ENCODE data around the gene CRYBB1. TPM values are rescaled to one million over a fixed set of nuclear protein-coding genes. Genes with fewer than 3 reads are reported as not detected.

Gene CRYBB1
- total RNA-seq, 2 donors from 2014 or later: not detected

- no peak for ATAC-seq (replicated peaks in 1 of 2)
- Mint-ChIP-seq H3K27me3 (ENCODE audit: low read depth) (no peaks in the 10 kb centered on the region), H3K27ac (no peak overlapping the region), H3K36me3 (ENCODE audit: insufficient read depth in 2 of 2) (no peaks in the 10 kb centered on the region), H3K4me1 (ENCODE audit: low read depth) (peaks cover 8% of the 10 kb centered on the region), H3K4me3 (no peak overlapping the region), H3K9me3 (no peaks in the 10 kb centered on the region)
- no peak for DNase-seq
These were observed 55.9 kb downstream of the CRYBB1 start for GRCh38 chr22:26561756-26562417.

DNA sequence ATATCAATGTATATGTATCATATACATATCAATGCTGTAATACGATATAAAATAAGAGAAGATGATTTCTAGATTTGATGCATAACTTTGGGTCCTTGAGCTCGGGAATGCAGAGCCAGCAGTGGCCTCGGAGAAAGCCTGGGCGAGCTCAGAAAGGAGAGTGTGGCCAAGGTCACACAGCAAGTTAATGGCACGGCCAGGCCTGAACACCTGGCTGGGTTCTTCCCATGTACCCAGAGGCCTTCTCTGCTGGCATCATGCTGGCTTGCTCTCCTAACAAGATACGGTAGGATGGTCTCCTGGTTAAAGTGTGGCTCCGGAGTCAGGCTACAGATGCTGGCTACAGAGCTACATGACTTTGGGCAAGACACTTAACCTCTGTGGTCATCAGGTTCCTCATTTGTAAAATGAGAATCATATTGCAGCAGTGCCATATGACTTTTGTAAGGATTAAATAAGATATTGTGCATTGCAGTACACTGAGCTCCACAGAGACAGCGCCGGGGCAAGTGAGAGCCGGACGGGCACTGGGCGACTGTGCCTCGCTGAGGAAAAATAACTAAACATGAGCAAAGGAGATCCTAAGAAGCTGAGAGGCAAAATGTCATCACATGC, 57.8 kb downstream of the CRYBB1 start:
- H3K9me3 Mint-ChIP-seq: no peaks in the 10 kb centered on the region
- ATAC-seq (replicated peaks in 1 of 2) (no peak), DNase-seq (no peak)
- no peaks in the 10 kb centered on the region for H3K4me1 Mint-ChIP-seq (ENCODE audit: low read depth)
- no peak overlapping the region for H3K4me3 Mint-ChIP-seq
- H3K27ac Mint-ChIP-seq: no peak overlapping the region
- no peaks in the 10 kb centered on the region for H3K36me3 Mint-ChIP-seq (ENCODE audit: insufficient read depth in 2 of 2)
- no peaks in the 10 kb centered on the region for H3K27me3 Mint-ChIP-seq (ENCODE audit: low read depth)

DNA sequence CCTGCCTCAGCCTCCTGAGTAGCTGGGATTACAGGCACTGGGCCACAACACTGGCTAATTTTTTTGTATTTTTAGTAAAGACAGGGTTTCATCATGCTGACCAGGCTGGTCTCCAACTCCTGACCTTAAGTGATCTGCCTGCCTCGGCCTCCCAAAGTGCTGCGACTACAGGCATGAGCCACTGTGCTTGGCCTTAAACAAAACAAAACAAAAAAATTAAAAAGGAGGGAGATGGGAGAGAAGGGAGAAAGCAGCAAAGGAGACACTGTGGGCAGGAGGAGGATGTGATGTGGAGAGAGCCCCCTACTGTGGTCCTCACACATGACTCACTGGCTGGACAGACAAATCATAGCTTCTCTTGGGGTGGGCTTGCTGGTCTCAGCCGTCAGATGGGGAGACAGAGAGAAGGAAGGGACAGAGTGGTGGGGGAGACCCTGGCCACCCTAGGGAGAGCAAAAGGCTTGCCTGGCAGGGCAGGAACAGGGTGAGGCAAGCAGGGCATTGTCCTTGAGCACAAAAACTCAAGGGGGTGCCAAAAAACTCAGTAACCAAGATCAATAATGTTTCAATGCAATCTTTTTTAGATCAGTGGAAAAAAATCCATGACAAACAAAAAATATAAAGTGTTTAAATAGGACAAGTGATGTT, 59.5 kb downstream of the CRYBB1 start:
- ATAC-seq (replicated peaks in 1 of 2) (no peak), DNase-seq (no peak)
- Mint-ChIP-seq H3K4me3 (no peak overlapping the region), H3K9me3 (no peaks in the 10 kb centered on the region), H3K27me3 (ENCODE audit: low read depth) (no peaks in the 10 kb centered on the region), H3K36me3 (ENCODE audit: insufficient read depth in 2 of 2) (no peaks in the 10 kb centered on the region), H3K4me1 (ENCODE audit: low read depth) (no peaks in the 10 kb centered on the region), H3K27ac (peak overlapping the region; percentile 68)

DNA sequence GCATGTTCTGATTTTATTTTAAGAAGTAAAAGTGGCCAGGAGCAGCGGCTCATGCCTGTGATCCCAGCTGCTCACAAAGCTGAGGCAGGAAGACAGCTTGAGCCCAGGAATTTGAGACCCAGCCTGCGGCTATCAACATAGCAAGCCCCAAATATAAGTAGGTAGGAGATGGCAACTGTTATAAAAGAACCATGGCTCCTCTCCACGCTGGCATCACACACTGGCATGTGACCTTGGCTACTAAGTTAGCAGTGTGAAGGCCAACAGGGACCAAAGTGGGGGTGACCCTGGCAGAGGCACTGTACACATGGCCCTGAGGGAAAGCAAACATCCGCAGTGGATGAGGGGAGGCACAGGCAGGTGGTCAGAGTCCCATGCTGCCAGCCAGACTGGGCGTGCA, 60.9 kb downstream of the CRYBB1 start:
- H3K27me3 Mint-ChIP-seq (ENCODE audit: low read depth): no peaks in the 10 kb centered on the region
- H3K4me3 Mint-ChIP-seq: no peak overlapping the region
- peak overlapping the region; percentile 36 for H3K27ac Mint-ChIP-seq
- ATAC-seq (replicated peaks in 1 of 2) (no peak), DNase-seq (no peak)
- H3K9me3 Mint-ChIP-seq: no peaks in the 10 kb centered on the region
- H3K36me3 Mint-ChIP-seq (ENCODE audit: insufficient read depth in 2 of 2): no peaks in the 10 kb centered on the region
- H3K4me1 Mint-ChIP-seq (ENCODE audit: low read depth): no peaks in the 10 kb centered on the region

DNA sequence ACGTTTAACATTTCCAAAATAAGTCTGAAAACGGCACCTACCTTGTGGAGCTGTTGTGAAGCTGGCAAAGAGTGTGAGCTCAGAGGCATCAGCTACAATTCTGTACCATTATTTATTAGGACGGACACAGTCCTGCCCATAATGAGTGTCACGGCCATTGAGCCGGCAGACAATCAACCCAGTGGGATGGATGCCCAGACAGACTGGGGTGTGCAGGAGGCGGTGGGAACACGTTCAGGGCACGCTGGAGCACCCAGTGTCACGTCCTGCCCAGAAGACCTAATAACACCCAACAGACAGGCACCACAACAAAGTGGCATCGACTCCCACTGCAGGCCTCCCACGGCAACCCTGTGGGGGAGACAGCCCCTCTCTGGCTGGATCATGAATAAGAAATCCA, 62.3 kb downstream of the CRYBB1 start:
- H3K4me3 Mint-ChIP-seq: no peak overlapping the region
- H3K4me1 Mint-ChIP-seq (ENCODE audit: low read depth): no peaks in the 10 kb centered on the region
- H3K27ac Mint-ChIP-seq: no peak overlapping the region
- ATAC-seq (replicated peaks in 1 of 2) (no peak), DNase-seq (no peak)
- no peaks in the 10 kb centered on the region for H3K9me3 Mint-ChIP-seq
- H3K27me3 Mint-ChIP-seq (ENCODE audit: low read depth): no peaks in the 10 kb centered on the region
- H3K36me3 Mint-ChIP-seq (ENCODE audit: insufficient read depth in 2 of 2): no peaks in the 10 kb centered on the region

DNA sequence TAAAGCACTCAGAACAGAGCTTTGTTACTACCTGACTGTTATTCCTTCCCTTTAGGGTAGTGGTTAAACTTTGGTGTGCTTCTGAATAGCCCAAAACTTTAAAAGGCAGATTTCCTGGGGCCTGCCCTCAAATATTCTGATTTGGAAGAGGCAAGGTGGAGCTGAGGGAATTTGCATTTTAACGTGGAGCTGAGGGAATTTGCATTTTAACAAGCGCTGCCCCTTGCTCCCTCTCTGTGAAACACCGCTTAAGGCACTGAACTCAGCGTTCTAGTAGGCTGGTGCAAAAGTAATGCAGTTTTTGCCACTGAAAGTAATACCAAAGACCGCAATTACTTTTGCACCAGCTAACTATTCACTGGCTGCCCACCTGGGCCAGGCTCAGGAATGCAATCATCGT, 62.9 kb downstream of the CRYBB1 start:
- Mint-ChIP-seq H3K27me3 (ENCODE audit: low read depth) (no peaks in the 10 kb centered on the region), H3K9me3 (no peaks in the 10 kb centered on the region), H3K36me3 (ENCODE audit: insufficient read depth in 2 of 2) (no peaks in the 10 kb centered on the region), H3K4me1 (ENCODE audit: low read depth) (peaks cover 3% of the 10 kb centered on the region), H3K27ac (no peak overlapping the region), H3K4me3 (no peak overlapping the region)
- ATAC-seq (replicated peaks in 1 of 2) (no peak), DNase-seq (no peak)

DNA sequence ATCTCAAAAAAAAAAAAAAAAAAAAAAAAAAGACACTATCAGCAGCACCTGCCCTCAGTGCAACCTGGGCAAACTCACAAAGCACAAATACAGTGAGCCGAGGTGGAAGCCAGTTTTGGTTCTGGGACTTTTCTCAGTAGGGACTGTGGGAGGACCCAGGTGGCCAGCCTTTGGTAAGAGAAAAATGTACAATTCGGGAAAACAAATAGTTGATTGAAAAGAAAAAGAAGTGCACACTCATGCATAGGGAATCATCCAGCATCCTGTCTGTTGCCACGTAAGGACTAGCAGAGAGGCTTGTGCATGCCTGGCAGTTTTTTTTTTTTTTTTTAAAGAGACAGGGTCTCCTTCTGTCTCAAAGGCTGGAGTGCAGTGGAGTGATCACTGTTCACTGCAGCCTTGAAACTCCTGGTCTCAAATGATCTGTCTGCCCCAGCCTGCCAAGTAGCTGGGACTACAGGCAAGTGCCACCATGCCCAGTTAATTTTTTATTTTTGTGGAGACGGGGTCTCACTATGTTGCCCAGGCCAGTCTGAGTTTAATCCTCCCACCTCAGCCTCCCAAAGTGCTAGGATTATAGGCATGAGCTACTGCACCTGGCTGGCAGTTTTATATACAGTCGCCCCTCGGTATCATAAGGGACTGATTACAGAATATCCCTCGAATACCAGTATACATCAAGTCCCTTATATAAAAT, 64.6 kb downstream of the CRYBB1 start:
- Mint-ChIP-seq H3K27me3 (ENCODE audit: low read depth) (no peaks in the 10 kb centered on the region), H3K4me1 (ENCODE audit: low read depth) (peaks cover 4% of the 10 kb centered on the region), H3K36me3 (ENCODE audit: insufficient read depth in 2 of 2) (peaks cover 2% of the 10 kb centered on the region in 2 donors), H3K4me3 (no peak overlapping the region), H3K9me3 (no peaks in the 10 kb centered on the region), H3K27ac (no peak overlapping the region)
- ATAC-seq (replicated peaks in 1 of 2): no peak
- DNase-seq: no peak

- ATAC-seq (replicated peaks in 1 of 2): no peak
- H3K4me1 Mint-ChIP-seq (ENCODE audit: low read depth): peaks cover 7% of the 10 kb centered on the region
These were observed 65.4 kb downstream of the CRYBB1 start for GRCh38 chr22:26552466-26552865.

DNA sequence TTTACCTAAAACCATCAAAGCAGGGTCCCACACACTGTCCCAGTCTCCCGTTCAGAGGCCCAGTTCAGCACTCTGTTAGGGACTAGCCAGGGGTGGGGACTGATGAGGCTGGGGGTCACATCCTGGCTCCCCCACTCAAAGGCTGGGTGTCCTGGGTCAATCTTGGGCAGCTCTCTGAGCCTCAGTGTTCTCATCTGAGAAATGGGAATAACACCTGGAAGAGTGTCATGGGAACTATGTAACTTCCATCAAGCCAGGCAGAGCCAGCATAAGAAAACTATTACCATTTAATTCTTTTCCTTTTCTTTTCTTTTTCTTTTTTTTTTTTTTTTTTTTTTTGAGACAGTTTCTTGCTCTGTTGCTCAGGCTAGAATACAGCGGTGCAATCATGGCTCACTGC, 66.3 kb downstream of the CRYBB1 start:
- H3K27me3 Mint-ChIP-seq (ENCODE audit: low read depth): no peaks in the 10 kb centered on the region
- H3K36me3 Mint-ChIP-seq (ENCODE audit: insufficient read depth in 2 of 2): peaks cover 7 to 8% of the 10 kb centered on the region in 2 donors
- H3K27ac Mint-ChIP-seq: no peak overlapping the region
- H3K9me3 Mint-ChIP-seq: peaks cover 0 to 3% of the 10 kb centered on the region in 2 donors
- ATAC-seq (replicated peaks in 1 of 2) (no peak), DNase-seq (no peak)
- peaks cover 16% of the 10 kb centered on the region for H3K4me1 Mint-ChIP-seq (ENCODE audit: low read depth)
- no peak overlapping the region for H3K4me3 Mint-ChIP-seq

More at GRCh38 chr22:26552466-26552865, 65.4 kb downstream of the CRYBB1 start:
- DNase-seq: no peak
- Mint-ChIP-seq H3K36me3 (ENCODE audit: insufficient read depth in 2 of 2) (peaks cover 3 to 4% of the 10 kb centered on the region in 2 donors), H3K9me3 (peaks cover 0 to 2% of the 10 kb centered on the region in 2 donors), H3K27me3 (ENCODE audit: low read depth) (no peaks in the 10 kb centered on the region), H3K27ac (no peak overlapping the region), H3K4me3 (no peak overlapping the region)

GRCh38 chr22:26550498-26551033, 67.3 kb downstream of the CRYBB1 start:
- peaks cover 22% of the 10 kb centered on the region for H3K4me1 Mint-ChIP-seq (ENCODE audit: low read depth)
- H3K36me3 Mint-ChIP-seq (ENCODE audit: insufficient read depth in 2 of 2): peaks cover 7 to 8% of the 10 kb centered on the region in 2 donors
- DNase-seq (no peak), ATAC-seq (replicated peaks in 1 of 2) (no peak)
- H3K4me3 Mint-ChIP-seq: no peak overlapping the region
- no peak overlapping the region for H3K27ac Mint-ChIP-seq
- H3K27me3 Mint-ChIP-seq (ENCODE audit: low read depth): no peaks in the 10 kb centered on the region
- peaks cover 0 to 3% of the 10 kb centered on the region in 2 donors for H3K9me3 Mint-ChIP-seq

DNA sequence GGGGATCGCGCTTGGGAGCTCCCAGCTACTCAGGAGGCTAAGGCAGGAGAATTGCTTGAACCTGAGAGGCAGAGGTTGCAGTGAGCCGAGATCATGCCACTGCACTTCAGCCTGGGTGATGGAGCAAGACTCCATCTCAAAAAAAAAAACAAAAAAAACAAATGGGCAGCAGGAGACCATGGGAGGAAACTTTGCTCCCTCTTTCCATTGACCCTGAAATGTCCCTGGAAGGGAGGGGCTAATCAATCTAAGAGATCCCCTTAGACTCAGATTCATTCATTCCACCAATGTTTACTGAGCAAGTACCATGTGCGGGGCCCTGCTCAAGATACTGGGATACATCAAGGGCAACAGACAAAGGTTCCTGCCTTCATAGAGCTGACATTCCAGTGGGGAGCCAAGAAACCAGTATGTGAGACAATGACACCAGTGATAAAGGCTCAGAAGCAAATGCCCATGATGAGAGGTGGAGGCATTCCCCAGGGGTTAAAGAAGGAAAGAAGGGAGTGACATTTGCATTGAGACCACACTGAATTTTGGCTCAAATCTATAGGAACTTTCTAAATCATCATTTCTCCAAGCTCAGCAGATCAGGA, 67.8 kb downstream of the CRYBB1 start:
- no peak overlapping the region for H3K27ac Mint-ChIP-seq
- ATAC-seq (replicated peaks in 1 of 2) (no peak), DNase-seq (no peak)
- peaks cover 8 to 10% of the 10 kb centered on the region in 2 donors for H3K36me3 Mint-ChIP-seq (ENCODE audit: insufficient read depth in 2 of 2)
- no peaks in the 10 kb centered on the region for H3K27me3 Mint-ChIP-seq (ENCODE audit: low read depth)
- no peak overlapping the region for H3K4me3 Mint-ChIP-seq
- H3K4me1 Mint-ChIP-seq (ENCODE audit: low read depth): peaks cover 22% of the 10 kb centered on the region
- H3K9me3 Mint-ChIP-seq: peaks cover 0 to 3% of the 10 kb centered on the region in 2 donors

Data from activated T-cell treated with anti-CD3 and anti-CD28 coated beads, Interleukin-2, amount 50 U/mL, for 72 hours (primary cell).